Lung (tissue), 12 donors: ENCODE results near the gene EXOSC7. TPM values are rescaled to one million over a fixed set of nuclear protein-coding genes. Genes with fewer than 3 reads are reported as not detected.

Experiments used
- ATAC-seq: fragments of 200-7000 bp; cut with Tn5 transposase; one replicate; pipeline ENCODE4 v1.9.1; 2020; ENCODE audit warnings: moderate number of reproducible peaks; ENCODE audit not compliant: insufficient read depth, low FRiP score
- DNase-seq, 3 donors: peaks; one replicate each; pipeline ENCODE4 v3.0.0-alpha.2; 2013 to 2017
- H3K27ac ChIP-seq, 2 donors: one replicate each; pipeline ENCODE4 v1.5.1; 2013; ENCODE audit warnings: mild to moderate bottlenecking in 2 of 2, moderate library complexity in 2 of 2, control low read depth in 1 of 2, inconsistent platforms in 1 of 2, low read depth in 1 of 2, low read length in 1 of 2
- H3K27me3 ChIP-seq, 3 donors: one replicate each; pipeline ENCODE4 v1.5.1; 2013; ENCODE audit warnings: low read length in 2 of 3; ENCODE audit not compliant: control insufficient read depth in 3 of 3, insufficient read depth in 3 of 3
- H3K36me3 ChIP-seq, 4 donors: one replicate each; pipeline ENCODE4 v1.5.1; 2013; ENCODE audit warnings: low read length in 4 of 4, mild to moderate bottlenecking in 1 of 4, moderate library complexity in 1 of 4; ENCODE audit not compliant: control insufficient read depth in 4 of 4, insufficient read depth in 4 of 4
- H3K4me1 ChIP-seq, 5 donors: one replicate each; pipeline ENCODE4 v1.5.1; 2013; ENCODE audit warnings: low read length in 5 of 5, mild to moderate bottlenecking in 2 of 5, moderate library complexity in 1 of 5; ENCODE audit not compliant: control insufficient read depth in 5 of 5, insufficient read depth in 5 of 5
- H3K4me3 ChIP-seq: one replicate; pipeline ENCODE4 v1.5.1; 2013; ENCODE audit warnings: mild to moderate bottlenecking, control low read depth, moderate library complexity
- H3K9ac ChIP-seq, 2 donors: one replicate each; pipeline ENCODE4 v1.5.1; 2013; ENCODE audit warnings: low read length in 2 of 2, control low read depth in 1 of 2; ENCODE audit not compliant: insufficient read depth in 1 of 2
- H3K9me3 ChIP-seq, 4 donors: one replicate each; pipeline ENCODE4 v1.5.1; 2013; ENCODE audit warnings: low read length in 3 of 4, mild to moderate bottlenecking in 1 of 4, moderate library complexity in 1 of 4; ENCODE audit not compliant: control insufficient read depth in 4 of 4, insufficient read depth in 3 of 4
- WGBS, 2 donors: extraction: QIAGEN DNeasy Blood & Tissue Kit; methylation state at CpG; one replicate each; pipeline ENCODE4 v1.1.7; 2013; 5-methylcytosine and 5-hydroxymethylcytosine counted together
- polyA plus RNA-seq, 2 donors: library from polyadenylated mRNA; stranded (reverse); fragments of 200-250 nt; gene quantifications; one replicate each; pipeline ENCODE4 v1.2.1, GENCODE V29; 2013
- total RNA-seq, 2 donors: library from RNA; depleted of rRNA in 1 of 2; stranded (reverse); fragments of >200 nt in 1 of 2; gene quantifications; one replicate each; pipeline ENCODE4 v1.2.1, GENCODE V29; 2014 to 2021
- TF ChIP-seq, protein P1 (sequence below): IDR thresholded peaks from 2 replicates; pipeline ENCODE4 v1.5.1; 2012; ENCODE audit warnings: mild to moderate bottlenecking; ENCODE audit errors: control extremely low read depth, extremely low read depth
- donor health status: control.
- donor health status: control.
- donor health status: Bipolar disorder and iron deficiency.
- donor health status: healthy.
- donor health status: DM: yes; HTN: yes; CAD: no.

Gene EXOSC7
- total and polyA plus RNA-seq, 4 donors: 37.4 to 67.2 (median 46.6) TPM

DNA sequence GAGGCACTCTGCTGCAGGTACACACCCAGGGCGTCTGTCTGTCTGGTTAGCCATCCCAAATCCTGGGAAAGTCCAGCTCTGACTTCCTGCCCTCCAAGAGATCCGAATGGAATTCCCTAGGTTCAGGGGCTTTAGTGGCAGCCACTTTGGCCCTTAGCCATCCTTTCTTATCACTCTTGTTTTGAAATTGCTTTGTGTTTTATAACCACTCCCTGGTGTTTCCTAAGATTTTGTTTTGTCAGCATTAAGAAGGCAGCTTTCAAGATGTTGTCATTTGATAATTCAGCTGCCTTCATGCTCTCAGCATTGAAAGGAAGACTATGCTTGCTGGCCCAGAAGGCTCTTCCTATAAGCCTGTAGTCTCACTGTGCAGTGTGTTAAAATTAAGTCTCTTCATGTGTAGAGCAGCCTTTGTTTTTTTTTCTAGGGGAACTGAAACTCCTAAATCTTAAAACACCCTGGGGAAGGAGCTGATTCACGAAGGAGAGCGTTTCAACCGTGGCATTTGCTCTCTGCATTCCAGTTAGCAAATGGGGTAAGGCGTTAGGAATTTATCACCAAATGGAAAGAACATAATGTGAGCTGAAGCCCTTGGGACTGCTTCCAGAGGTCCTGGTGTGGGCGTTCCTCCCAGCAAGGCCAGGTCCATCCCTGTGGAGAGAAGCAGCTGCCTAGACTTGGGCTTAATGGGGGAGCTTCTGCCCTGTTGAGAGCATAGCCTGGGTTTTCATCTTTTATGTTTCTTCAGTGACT lies 35.9 kb downstream of the EXOSC7 start:
- TF ChIP-seq, protein P1, sequence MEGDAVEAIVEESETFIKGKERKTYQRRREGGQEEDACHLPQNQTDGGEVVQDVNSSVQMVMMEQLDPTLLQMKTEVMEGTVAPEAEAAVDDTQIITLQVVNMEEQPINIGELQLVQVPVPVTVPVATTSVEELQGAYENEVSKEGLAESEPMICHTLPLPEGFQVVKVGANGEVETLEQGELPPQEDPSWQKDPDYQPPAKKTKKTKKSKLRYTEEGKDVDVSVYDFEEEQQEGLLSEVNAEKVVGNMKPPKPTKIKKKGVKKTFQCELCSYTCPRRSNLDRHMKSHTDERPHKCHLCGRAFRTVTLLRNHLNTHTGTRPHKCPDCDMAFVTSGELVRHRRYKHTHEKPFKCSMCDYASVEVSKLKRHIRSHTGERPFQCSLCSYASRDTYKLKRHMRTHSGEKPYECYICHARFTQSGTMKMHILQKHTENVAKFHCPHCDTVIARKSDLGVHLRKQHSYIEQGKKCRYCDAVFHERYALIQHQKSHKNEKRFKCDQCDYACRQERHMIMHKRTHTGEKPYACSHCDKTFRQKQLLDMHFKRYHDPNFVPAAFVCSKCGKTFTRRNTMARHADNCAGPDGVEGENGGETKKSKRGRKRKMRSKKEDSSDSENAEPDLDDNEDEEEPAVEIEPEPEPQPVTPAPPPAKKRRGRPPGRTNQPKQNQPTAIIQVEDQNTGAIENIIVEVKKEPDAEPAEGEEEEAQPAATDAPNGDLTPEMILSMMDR: no peak
- Histone ChIP-seq H3K4me3 (no peak overlapping the region), H3K27me3 (no peaks in the 10 kb centered on the region), H3K9me3 (no peaks in the 10 kb centered on the region), H3K4me1 (peaks cover 19 to 40% (median 29%) of the 10 kb centered on the region in 5 donors), H3K27ac (peak overlapping the region; percentile 79 to 85), H3K36me3 (peaks cover 0 to 14% (median 9%) of the 10 kb centered on the region in 4 donors), H3K9ac (peak overlapping the region in 1 of 2 donors; percentile 69)
- ATAC-seq: peak; percentile 68
- WGBS, 2 donors: 14 to 25% methylated on average over 7 of the region's 7 CpGs
- DNase-seq: peak; percentile 76 to 91 (median 89)

DNA sequence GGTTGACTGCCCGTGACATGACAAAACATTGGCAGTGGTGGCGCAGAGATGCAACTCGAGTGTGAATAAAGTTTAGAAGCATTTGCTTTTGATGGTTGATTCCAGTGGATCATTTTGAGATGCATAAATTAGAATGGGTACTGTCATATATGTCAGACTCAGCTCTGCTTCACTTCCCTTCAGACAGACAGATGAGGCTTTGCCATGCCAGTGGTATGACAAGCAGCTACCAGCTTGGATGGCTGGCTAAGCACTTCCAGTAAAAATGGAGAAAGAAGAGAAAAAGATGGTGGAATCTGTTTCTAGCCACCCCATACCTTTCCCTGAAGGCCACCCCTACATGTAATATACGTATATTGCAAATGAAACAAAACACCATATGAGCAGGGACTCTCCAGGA lies 36.5 kb downstream of the EXOSC7 start:
- Histone ChIP-seq H3K4me1 (peaks cover 20 to 46% (median 31%) of the 10 kb centered on the region in 5 donors), H3K36me3 (peaks cover 0 to 13% (median 6%) of the 10 kb centered on the region in 4 donors), H3K4me3 (no peak overlapping the region), H3K27me3 (no peaks in the 10 kb centered on the region), H3K27ac (peak overlapping the region; percentile 79 to 85), H3K9me3 (no peaks in the 10 kb centered on the region), H3K9ac (peak overlapping the region in 1 of 2 donors; percentile 69)
- peak in 1 of 3 donors; percentile 39 for DNase-seq
- no peak for ATAC-seq
- 85 to 88% methylated on average over 4 of the region's 4 CpGs for WGBS, 2 donors
- TF ChIP-seq, protein P1: no peak

DNA sequence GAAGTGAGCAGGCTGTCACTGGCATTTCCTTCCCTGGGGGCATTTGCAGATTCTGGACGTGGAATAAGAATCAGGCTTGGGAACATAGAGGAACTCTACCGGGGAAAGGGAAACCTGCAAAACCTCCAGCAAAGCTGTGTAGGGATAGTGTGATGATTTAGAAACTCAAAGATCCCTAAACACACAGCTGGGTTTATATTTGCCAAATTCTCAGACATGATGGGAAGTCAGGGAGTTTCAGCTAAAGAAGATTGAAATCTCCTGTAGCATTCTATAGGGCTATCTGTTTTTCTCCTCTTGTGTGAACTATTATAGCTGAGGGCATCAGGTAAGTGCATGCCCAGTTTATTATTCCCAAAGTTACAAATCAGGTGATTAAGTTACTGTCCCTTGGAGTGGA lies 40.9 kb downstream of the EXOSC7 start:
- Histone ChIP-seq H3K27me3 (no peaks in the 10 kb centered on the region), H3K9me3 (no peaks in the 10 kb centered on the region), H3K4me3 (no peak overlapping the region), H3K27ac (no peak overlapping the region), H3K9ac (no peak overlapping the region), H3K4me1 (peaks cover 15 to 48% (median 35%) of the 10 kb centered on the region in 5 donors), H3K36me3 (peaks cover 0 to 5% (median 2%) of the 10 kb centered on the region in 4 donors)
- ATAC-seq (no peak), DNase-seq (peak in 1 of 3 donors; percentile 10)
- 54 to 77% methylated on average over 2 of the region's 2 CpGs for WGBS, 2 donors
- TF ChIP-seq, protein P1: no peak
